HG03378 (cell line): ENCODE results near the gene POTEB.
"Not testable (repeated sequence)": the region's sequence is repeated elsewhere in the genome, so short reads cannot be mapped to it uniquely, and the experiment has no call there.

Experiments
- ATAC-seq: cut with Tn5 transposase; IDR thresholded peaks from one replicate; pipeline ENCODE4 v1.9.1; 2021; ENCODE audit warnings: mild to moderate bottlenecking, moderate library complexity; ENCODE audit not compliant: unreplicated experiment

The POTEB gene

DNA sequence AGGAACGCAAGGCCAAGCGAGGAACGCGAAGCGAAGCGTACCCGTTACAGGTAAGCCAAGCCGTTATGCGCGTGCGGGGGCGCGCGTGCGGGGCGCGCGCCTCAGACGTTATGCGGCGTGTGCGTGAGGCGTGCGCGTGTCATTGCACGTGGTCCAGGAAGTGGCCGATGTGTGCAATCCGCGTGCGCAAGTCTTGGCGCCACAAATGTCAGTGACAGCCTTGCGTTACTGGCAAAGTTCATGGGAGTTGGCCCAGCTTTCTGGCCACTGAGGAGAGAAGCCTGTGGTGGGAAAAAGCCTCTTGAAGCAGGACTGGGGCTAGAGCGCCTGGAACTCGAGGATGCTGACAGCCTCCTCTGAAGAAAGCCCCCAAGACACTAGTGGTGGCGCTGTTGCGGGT lies at the start of gene POTEB:
Gene POTEB, minus strand, starts transcription at position 101 of the 400 bp plus-strand sequence. CDS start 489 bp downstream, outside the sequence.
- not testable (repeated sequence) for ATAC-seq

DNA sequence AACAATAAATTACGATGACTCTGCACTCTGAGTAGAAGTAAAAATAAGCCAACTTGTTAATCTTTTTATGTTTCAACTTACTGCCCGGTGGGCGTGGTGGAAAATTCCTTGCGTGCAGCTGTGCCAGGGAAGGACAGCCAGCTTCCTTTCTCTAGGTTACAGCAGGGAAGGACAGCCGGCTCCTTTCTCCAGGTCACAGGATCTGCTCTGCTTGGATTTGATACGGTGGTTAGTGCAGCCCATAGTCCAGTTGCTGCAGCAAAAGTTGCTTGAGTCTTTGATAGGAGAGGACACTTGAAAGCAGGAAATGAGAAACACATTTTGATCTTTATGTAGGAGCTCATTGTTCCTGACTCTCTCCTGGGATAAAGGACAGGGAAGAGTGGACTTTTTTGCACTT lies 13.4 kb upstream of the POTEB start:
- ATAC-seq: not testable (repeated sequence)

DNA sequence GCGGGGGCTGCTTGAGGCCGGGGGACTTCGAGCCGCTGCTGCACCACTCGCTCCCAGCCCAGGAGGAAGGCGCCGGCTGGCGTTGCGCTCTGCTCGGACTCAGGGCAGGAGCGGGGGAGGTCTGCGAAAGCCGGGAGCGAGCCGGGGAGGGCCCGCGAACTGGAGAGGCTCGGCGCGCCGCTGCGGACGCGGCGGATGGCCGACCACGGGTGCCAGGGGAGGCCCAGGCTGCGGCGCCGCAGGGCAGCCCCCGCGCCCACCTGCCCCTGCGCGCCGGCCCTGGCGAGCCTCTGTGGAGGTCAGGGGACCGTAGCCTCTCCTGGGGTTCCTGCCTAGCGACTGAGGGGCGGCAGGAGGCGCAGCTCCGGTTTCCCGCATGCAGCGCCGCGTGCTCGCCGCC lies 12.0 kb upstream of the POTEB start:
- ATAC-seq: not testable (repeated sequence)

DNA sequence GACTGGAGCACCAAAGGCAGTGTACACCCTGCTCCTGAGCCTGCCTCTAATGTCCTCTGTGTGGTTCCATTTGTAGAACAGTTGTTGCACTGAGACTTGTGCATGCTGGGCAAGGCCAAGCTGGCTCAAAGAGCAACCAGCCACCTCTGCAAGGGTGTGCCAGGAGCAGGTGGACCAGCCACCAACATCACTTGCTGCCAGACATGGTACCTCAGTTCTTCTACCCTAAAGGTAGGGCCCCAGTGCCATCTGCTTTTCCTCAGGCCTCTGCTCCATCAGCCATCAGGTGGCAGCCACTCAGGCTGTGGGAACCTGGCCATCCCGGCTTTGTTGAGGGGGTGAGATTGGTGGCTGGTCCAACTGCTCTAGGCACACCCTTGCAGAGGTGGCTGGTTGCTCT lies 38.7 kb downstream of the POTEB start:
- not testable (repeated sequence) for ATAC-seq
